Activated CD4-positive, CD25-positive, alpha-beta regulatory T cell (primary cell): ENCODE results near the gene C20orf202.

Source experiments
- DNase-seq, 4 experiments: peaks; one replicate each; lab custom pipeline; 2025; lab: John Stamatoyannopoulos, UW

Gene C20orf202

DNA sequence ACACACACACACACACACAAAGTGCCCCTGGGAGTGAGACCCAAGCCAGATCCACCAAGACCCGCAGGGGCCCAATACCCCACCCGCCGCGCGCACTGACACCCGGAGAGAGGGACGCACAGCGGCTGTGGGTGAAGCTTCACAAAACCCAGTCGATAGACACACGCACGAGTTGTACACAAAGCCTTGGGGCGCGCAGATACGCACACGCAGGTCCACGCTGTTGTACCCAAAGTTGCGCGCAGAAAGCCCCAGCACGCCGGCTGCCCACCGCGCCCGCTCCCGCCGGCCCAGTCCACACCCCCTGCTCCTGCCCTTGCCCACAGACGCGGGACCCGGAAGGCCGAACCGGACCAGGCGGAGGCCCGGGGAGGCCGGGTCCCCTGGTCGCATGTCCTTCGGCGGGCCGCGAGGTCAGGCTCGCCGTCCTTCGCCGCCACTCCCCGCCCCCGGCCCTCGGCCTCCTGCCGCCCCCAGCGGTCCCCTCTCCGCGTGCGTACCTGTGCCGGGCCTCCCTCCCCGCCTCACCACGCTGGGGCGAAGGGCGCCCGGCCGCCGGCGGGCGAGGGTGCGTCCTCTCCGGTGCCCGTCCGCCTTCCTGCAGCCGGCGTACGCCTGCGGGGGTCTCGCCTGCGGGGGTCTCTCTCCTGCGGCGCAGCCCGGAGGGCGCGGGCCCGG lies 18.5 kb upstream of the C20orf202 start, which contains the start of gene TMEM74B:
Gene TMEM74B, minus strand, starts transcription at position 344 of the 678 bp plus-strand sequence. CDS start 1,180 bp downstream, outside the sequence.
- DNase-seq = no peak

- DNase-seq = no peak
These were observed 17.9 kb upstream of the C20orf202 start for GRCh38 chr20:1185316-1185741.

GRCh38 chr20:1185790-1186334 lies 17.4 kb upstream of the C20orf202 start:
- no peak for DNase-seq

DNA sequence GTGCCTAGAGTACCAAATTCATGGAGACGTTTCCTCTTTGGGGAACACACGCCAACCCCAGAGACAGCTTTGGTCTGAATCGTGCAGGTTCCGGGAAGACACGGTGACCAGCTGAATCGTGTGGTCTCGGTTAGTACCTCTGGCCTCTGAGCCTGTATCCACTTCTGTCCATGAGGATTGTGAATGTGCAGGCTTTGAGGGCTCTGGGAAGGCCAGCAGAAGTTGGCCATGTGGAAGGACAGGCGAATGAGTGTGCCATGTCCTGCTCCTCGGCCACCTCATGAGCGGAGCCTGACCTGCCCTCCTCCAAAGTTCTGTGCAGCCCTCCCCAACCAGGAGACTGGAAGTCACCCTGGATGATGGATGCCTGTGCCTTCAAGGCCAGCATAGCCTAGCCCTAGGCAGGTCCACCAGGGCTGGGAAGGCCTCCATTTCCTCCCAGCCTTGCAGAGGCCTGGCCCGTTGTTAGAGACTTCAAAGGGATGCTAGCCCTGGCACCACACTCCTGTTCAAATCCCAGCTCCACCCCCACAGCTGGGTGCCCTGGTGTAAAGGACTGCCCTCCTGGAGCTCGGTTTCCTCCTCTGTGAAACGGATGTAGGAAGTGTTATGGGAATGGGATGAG lies 16.8 kb upstream of the C20orf202 start:
- no peak for DNase-seq

DNA sequence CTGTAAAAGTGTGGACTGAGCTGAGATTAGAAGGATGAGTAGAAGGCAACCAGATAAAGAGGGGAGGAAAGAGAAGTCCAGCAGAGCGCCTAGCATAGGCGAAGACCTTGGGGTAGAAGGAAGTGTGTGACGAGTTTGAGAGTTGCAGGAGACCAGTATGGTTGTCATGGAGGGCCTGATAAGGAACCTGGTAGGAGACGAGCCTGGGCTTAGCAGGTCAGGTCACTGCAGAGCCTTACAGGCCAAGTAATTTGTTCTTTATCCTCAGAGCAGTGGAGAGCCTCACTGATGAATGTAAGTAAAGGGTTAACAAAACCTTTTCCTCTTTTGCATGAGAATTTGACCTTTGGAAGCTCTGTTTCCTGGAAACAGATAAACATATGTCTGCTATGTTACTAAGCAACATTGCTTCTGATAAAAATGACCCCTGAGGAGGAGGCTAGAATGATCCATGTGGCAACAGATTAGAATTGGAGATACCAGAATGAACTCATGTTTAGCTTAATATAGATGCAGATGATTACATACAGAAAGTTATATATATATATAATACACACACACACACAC lies 15.6 kb upstream of the C20orf202 start:
- DNase-seq = no peak

DNA sequence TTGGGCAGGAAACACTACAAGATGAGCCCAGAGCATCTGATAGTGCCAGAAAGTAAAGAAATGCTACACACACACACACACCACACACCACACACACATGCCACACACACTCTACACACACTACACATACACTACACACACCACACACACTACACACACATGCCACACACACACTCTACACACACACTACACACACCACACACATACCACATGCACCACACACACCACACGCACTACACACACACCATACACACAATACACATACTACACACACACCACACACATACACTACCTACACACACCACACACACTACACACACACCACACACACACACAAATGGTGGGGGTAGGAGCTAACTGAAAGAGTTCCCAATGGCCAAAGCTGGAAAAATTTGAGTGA lies 14.9 kb upstream of the C20orf202 start:
- DNase-seq = no peak

- no peak for DNase-seq
These were observed 13.4 kb upstream of the C20orf202 start for GRCh38 chr20:1189827-1190226.

GRCh38 chr20:1190847-1191246 lies 12.4 kb upstream of the C20orf202 start:
- DNase-seq = no peak

DNA sequence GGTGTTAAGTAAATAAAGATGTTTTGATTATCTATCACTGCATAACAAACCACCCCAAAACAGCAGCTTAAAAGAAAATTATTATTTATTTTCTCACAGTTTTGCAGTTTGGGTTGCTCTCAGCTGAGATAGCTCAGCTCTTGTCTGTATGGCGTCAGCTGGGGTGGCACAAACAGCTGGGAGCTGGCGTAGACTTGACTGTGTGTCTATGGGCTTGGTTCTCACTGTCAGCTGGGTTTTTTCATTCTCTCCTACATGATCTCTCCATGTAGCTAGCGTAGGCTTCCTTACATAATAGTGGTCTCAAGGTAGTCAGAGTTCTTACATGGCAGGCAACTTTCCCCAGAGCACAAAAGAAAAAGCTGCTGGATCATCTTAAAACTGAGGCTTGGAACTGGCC lies 12.0 kb upstream of the C20orf202 start:
- DNase-seq = no peak

GRCh38 chr20:1195226-1195625 lies 8.0 kb upstream of the C20orf202 start:
- DNase-seq = no peak

- DNase-seq = no peak
These were observed 6.6 kb upstream of the C20orf202 start for GRCh38 chr20:1196634-1197033.

GRCh38 chr20:1197801-1198200 lies 5.5 kb upstream of the C20orf202 start:
- DNase-seq = no peak

- no peak for DNase-seq
These were observed 4.5 kb upstream of the C20orf202 start for GRCh38 chr20:1198751-1199150.

DNA sequence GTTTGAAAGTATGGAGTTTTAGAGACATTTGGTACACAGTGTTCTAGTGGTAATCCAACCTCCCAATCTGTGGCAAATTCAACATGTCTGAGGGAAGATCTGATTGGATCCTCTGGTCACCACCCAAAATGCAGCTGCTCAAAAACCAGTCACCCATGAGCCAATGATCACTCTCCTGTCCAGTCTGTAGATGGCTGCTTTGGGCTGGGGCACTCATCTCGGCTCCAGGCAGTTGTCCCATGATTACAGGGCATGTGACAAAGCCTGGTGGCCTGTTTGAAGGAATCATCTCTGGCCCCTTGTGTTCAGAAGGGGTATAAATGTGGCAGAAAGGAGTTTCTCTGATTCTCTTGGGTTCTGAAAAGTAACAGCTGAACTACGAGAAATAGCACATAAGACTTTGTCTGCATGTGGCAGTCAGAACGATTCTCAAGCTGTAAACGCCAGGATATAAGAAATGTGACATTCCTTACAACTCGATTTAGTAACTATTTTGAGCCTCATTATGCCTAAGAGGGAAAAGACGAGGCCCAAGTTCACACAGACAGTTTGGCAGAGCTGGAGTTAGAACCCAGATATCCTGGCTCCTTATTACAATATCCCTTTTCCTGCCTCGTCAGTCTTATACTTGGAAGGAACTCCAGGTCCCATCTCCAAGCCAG lies 3.9 kb upstream of the C20orf202 start:
- DNase-seq = no peak

DNA sequence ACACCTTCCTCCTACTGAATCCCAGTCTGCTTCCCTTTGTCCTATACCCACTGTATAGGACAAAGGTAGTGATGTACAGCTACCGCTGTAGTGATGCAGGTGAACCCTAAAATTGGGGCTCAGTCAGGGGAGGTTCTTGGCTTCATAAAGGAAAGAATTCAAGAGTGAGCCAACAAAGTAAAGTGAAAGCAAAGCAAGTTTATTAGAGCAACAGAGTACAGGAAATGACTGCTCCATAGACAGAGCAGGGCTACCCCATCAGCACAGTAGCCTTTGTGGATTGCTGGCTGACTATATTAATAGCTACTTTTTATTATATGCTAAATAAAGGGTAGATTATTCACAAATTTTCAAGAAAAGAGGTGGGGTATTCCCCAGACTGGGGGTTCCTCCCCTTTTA lies 3.3 kb upstream of the C20orf202 start:
- DNase-seq = no peak

GRCh38 chr20:1203630-1204029 lies 376 bp downstream of the C20orf202 start:
- DNase-seq = no peak

GRCh38 chr20:1204113-1204512 lies 859 bp downstream of the C20orf202 start:
- DNase-seq = no peak

DNA sequence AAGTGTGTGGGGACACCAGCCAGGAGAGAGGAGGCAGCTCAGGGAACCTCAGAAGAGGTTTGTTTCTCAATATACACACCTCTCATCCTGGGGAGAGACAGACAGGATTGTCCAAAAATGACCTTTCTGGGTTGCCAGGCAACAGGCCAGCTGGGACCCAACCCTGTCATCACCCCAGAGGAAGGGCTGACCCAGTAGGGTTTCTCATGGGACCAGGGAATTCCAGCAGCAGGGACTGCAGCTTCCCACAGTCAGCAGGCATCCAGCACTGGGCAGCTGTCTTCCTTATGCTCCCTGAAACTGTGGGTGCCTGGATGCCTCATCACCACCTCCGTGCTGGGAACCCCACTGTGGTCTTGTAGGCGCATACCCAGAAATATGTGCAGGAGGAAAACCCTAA lies 1.3 kb downstream of the C20orf202 start:
- DNase-seq = no peak

DNA sequence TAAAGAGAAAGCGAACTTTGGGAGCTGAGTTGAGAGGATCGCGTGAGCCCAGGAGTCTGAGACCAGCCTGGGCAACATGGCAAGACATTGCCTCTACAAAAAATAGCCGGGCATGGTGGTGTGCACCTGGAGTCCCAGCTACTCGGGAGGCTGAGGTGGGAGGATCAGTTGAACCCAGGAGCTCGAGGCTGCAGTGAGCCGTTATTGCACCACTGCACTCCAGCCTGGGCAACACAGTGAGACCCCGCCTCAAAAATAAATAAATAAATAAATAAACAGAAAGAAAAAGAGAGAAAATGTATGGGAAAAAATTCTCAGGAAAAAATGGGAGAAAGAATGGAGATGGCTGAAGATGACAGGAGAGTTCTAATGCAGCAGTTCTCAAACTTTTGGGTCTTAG lies 2.5 kb downstream of the C20orf202 start:
- no peak for DNase-seq

GRCh38 chr20:1206366-1207148 lies 3.3 kb downstream of the C20orf202 start:
- DNase-seq = no peak

GRCh38 chr20:1207293-1207878 lies 4.1 kb downstream of the C20orf202 start:
- no peak for DNase-seq
